OCI-LY7 (cell line): ENCODE measurements around the gene BTBD6. TPM values are rescaled to one million over a fixed set of nuclear protein-coding genes. Genes with fewer than 3 reads are reported as not detected.

Source experiments
- BruUV-seq: library from RNA; stranded (reverse); fragments of 400-500 nt; replicated peaks from 2 replicates; lab custom pipeline; 2021; lab: Mats Ljungman, UMichigan
- CTCF ChIA-PET: fragments of 300-600 bp; sonication (Branson Sonifier 250); formaldehyde crosslinking; loops from one replicate; lab custom pipeline; 2022; ENCODE audit warnings: antibody characterized with exemption; ENCODE audit not compliant: unreplicated experiment; lab: Charles Lee
- POLR2A ChIA-PET: fragments of 300-600 bp; sonication (Branson Sonifier 250); formaldehyde crosslinking; loops from one replicate; lab custom pipeline; 2022; ENCODE audit warnings: antibody characterized with exemption; lab: Charles Lee
- DNase-seq: peaks from one replicate; pipeline ENCODE4 v3.0.0-alpha.2; 2015; ENCODE audit warnings: low spot score
- H2AFZ ChIP-seq: fragments of 200-600 bp; sonication (generic), shearing (Covaris generic); 2 replicates; pipeline ENCODE4 v1.6.1; 2014; ENCODE audit warnings: mild to moderate bottlenecking, antibody characterized with exemption, low read length, moderate library complexity
- H3K27ac ChIP-seq: fragments of 200-600 bp; sonication (generic); 2 replicates; pipeline ENCODE4 v1.5.1; 2014; ENCODE audit warnings: mixed run types, low read depth, mild to moderate bottlenecking, moderate library complexity, low read length, inconsistent platforms; ENCODE audit not compliant: poor library complexity, severe bottlenecking
- H3K36me3 ChIP-seq: fragments of 200-600 bp; sonication (generic); 2 replicates; pipeline ENCODE4 v1.6.1; 2014; ENCODE audit warnings: mild to moderate bottlenecking, antibody characterized with exemption, low read length, moderate library complexity, mixed read lengths; ENCODE audit not compliant: insufficient read depth
- H3K4me1 ChIP-seq: fragments of 200-600 bp; sonication (generic); 2 replicates; pipeline ENCODE4 v1.5.1; 2014; ENCODE audit warnings: mild to moderate bottlenecking, low read length; ENCODE audit not compliant: insufficient read depth, poor library complexity, severe bottlenecking
- H3K4me2 ChIP-seq: fragments of 200-600 bp; sonication (generic); 2 replicates; pipeline ENCODE4 v1.6.1; 2014; ENCODE audit warnings: mild to moderate bottlenecking, low read length
- H3K4me3 ChIP-seq: fragments of 200-600 bp; sonication (generic); 2 replicates; pipeline ENCODE4 v1.5.1; 2014; ENCODE audit warnings: mild to moderate bottlenecking, low read depth, low read length; ENCODE audit not compliant: poor library complexity, severe bottlenecking
- H3K79me2 ChIP-seq: fragments of 200-600 bp; sonication (generic); 2 replicates; pipeline ENCODE4 v1.6.1; 2016; ENCODE audit warnings: low read depth, mild to moderate bottlenecking, low read length, moderate library complexity, mixed read lengths; ENCODE audit not compliant: insufficient read depth
- H3K9me2 ChIP-seq: fragments of 200-600 bp; sonication (generic); 2 replicates; pipeline ENCODE4 v1.6.1; 2016; ENCODE audit warnings: mild to moderate bottlenecking, low read length, mixed read lengths; ENCODE audit not compliant: insufficient read depth
- H3K9me3 ChIP-seq: fragments of 200-600 bp; sonication (generic); 2 replicates; pipeline ENCODE4 v1.6.1; 2014; ENCODE audit warnings: mild to moderate bottlenecking, mixed run types, low read length, mixed read lengths
- H4K20me1 ChIP-seq: fragments of 200-600 bp; sonication (generic); 2 replicates; pipeline ENCODE4 v1.6.1; 2014; ENCODE audit warnings: mild to moderate bottlenecking, antibody characterized with exemption, low read length, moderate library complexity, mixed read lengths; ENCODE audit not compliant: insufficient read depth
- CTCF ChIP-seq: fragments of 200-600 bp; sonication (generic); conservative IDR thresholded peaks from 2 replicates; pipeline ENCODE4 v1.5.1; 2014; ENCODE audit warnings: mild to moderate bottlenecking, antibody characterized with exemption, low read length, moderate library complexity, mixed read lengths
- EZH2phosphoT487 ChIP-seq: fragments of 200-600 bp; sonication (generic); IDR thresholded peaks from 2 replicates; pipeline ENCODE4 v1.6.1; 2018; ENCODE audit warnings: low read depth, borderline replicate concordance, mild to moderate bottlenecking, mixed run types, antibody characterized with exemption, low read length, moderate library complexity, mixed read lengths
- intact Hi-C: fragments of 100-400 bp; cut with micrococcal nuclease; formaldehyde crosslinking; loops from one replicate; pipeline ENCODE4 v1.10.0; 2022; ENCODE audit not compliant: unreplicated experiment
- total RNA-seq, 2 experiments: library from RNA; depleted of rRNA in 1 of 2; stranded (reverse); fragments of >200 nt in 1 of 2; shearing (Covaris generic) in 1 of 2; gene quantifications; 2 replicates each; pipeline ENCODE4 v1.2.3, GENCODE V29; 2014 to 2022

BTBD6 gene
- total RNA-seq, 2 experiments from 2014 or later, result 5.7 to 27.9 TPM

- ChIA-PET POLR2A (interaction anchor here (0.6 kb wide), 1 partner anchor 44 kb away, joined by 3 read pairs; no protein-coding TSS in a partner anchor), CTCF (interaction anchor here (0.6 kb wide), 1 partner anchor 822 kb away, joined by 4 read pairs; no protein-coding TSS in a partner anchor)
- no peak for DNase-seq
- Histone ChIP-seq H3K27ac (no peak overlapping the region), H3K4me1 (no peaks in the 10 kb centered on the region), H4K20me1 (no peaks in the 10 kb centered on the region), H3K36me3 (no peaks in the 10 kb centered on the region), H2AFZ (no peak overlapping the region), H3K9me2 (no peaks in the 10 kb centered on the region), H3K79me2 (no peaks in the 10 kb centered on the region), H3K4me2 (no peak overlapping the region), H3K4me3 (no peak overlapping the region), H3K9me3 (no peaks in the 10 kb centered on the region)
- TF ChIP-seq EZH2phosphoT487, result no peak
- TF ChIP-seq CTCF, result no peak
- intact Hi-C loops, result no loop called here
- no TSS peak for BruUV-seq
These were observed 27.4 kb upstream of the BTBD6 start for GRCh38 chr14:105220699-105221597.

DNA sequence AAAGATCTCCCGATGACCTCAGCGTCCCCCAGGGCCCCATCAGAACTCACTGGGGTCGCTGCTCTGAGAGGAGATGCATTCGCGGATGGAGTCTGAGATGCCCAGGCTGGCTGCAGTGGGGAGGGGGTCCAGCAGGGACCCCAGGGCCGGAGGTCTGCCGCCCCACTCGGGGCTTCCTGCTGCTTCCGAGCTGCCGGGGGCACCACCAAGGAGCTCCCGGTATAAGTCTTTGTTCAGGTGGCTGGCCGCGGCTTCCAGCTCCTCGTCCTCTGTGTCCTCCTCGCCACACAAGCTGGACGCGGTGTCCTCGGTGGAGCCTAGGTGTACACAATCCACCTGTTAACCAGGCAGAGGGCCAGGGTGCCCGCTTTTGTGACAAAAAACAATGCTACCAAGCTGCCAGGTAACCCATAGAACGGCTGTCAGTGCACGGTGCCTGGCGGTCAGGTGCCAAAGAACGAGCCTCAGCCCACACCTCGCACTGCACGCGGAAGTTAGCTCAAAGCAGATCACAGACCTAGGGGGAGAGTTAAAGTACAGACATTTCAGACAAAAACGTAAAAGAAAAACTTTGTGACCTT, 26.6 kb upstream of the BTBD6 start:
- Histone ChIP-seq H3K4me3 (no peak overlapping the region), H3K4me2 (no peak overlapping the region), H3K79me2 (no peaks in the 10 kb centered on the region), H3K9me3 (no peaks in the 10 kb centered on the region), H3K27ac (no peak overlapping the region), H2AFZ (no peak overlapping the region), H3K36me3 (no peaks in the 10 kb centered on the region), H4K20me1 (no peaks in the 10 kb centered on the region), H3K9me2 (no peaks in the 10 kb centered on the region), H3K4me1 (no peaks in the 10 kb centered on the region)
- no peak for DNase-seq
- TF ChIP-seq CTCF, result no peak
- no peak for TF ChIP-seq EZH2phosphoT487
- ChIA-PET POLR2A (interaction anchor here (0.6 kb wide), 1 partner anchor 43 kb away, joined by 3 read pairs; no protein-coding TSS in a partner anchor), CTCF (no interaction called here)
- intact Hi-C loops, result no loop called here
- BruUV-seq, result no TSS peak

GRCh38 chr14:105223260-105223659, 25.1 kb upstream of the BTBD6 start:
- H3K4me1 ChIP-seq, result no peaks in the 10 kb centered on the region
- no peak for DNase-seq
- no TSS peak for BruUV-seq
- TF ChIP-seq EZH2phosphoT487 (no peak), CTCF (no peak)
- no peaks in the 10 kb centered on the region for H3K9me3 ChIP-seq
- ChIA-PET POLR2A (no interaction called here), CTCF (no interaction called here)
- no peak overlapping the region for H3K27ac ChIP-seq
- H2AFZ ChIP-seq, result no peak overlapping the region
- H3K36me3 ChIP-seq, result no peaks in the 10 kb centered on the region
- no peak overlapping the region for H3K4me2 ChIP-seq
- no peaks in the 10 kb centered on the region for H3K9me2 ChIP-seq
- no peaks in the 10 kb centered on the region for H4K20me1 ChIP-seq
- intact Hi-C loops, result no loop called here
- no peaks in the 10 kb centered on the region for H3K79me2 ChIP-seq
- no peak overlapping the region for H3K4me3 ChIP-seq
